Panc1 (cell line): ENCODE measurements around the gene AMMECR1L. TPM values are rescaled to one million over a fixed set of nuclear protein-coding genes. Genes with fewer than 3 reads are reported as not detected.
A peak's percentile ranks its signal among the peaks of the same experiment; 100 is the strongest.
"Not testable (repeated sequence)": the region's sequence is repeated elsewhere in the genome, so short reads cannot be mapped to it uniquely, and the experiment has no call there.

Experiments
- ATAC-seq: fragments of 200-7000 bp; cut with Tn5 transposase; 2 replicates; pipeline ENCODE4 v1.9.1; 2020; ENCODE audit warnings: mild to moderate bottlenecking, moderate library complexity
- BruUV-seq: library from RNA; stranded (reverse); fragments of 400-500 nt; replicated peaks from 2 replicates; lab custom pipeline; 2021; lab: Mats Ljungman, UMichigan
- CTCF ChIA-PET: fragments of 300-600 bp; sonication (Branson Sonifier 250); formaldehyde crosslinking; loops from one replicate; lab custom pipeline; 2022; ENCODE audit warnings: antibody characterized with exemption; lab: Charles Lee
- POLR2A ChIA-PET: fragments of 300-600 bp; sonication (Branson Sonifier 250); formaldehyde crosslinking; loops from one replicate; lab custom pipeline; 2022; ENCODE audit warnings: antibody characterized with exemption; lab: Charles Lee
- DNase-seq: peaks from one replicate; pipeline ENCODE4 v3.0.0-alpha.2; 2010; ENCODE audit warnings: low read depth, low spot score
- H3K27ac ChIP-seq: 2 replicates; pipeline ENCODE4 v1.5.1; 2011; ENCODE audit warnings: mild to moderate bottlenecking, low read length, inconsistent platforms
- H3K27me3 ChIP-seq: fragments of 200-500 bp; sonication (Bioruptor generic); 2 replicates; pipeline ENCODE4 v1.6.0; 2014; ENCODE audit warnings: low read length, inconsistent platforms; ENCODE audit not compliant: control insufficient read depth, insufficient read depth
- H3K36me3 ChIP-seq: fragments of 200-500 bp; sonication (Bioruptor generic); 2 replicates; pipeline ENCODE4 v1.5.1; 2014; ENCODE audit warnings: inconsistent platforms, mild to moderate bottlenecking, low read length, moderate library complexity; ENCODE audit not compliant: control insufficient read depth, insufficient read depth
- H3K4me1 ChIP-seq: 2 replicates; pipeline ENCODE4 v1.5.1; 2011; ENCODE audit warnings: inconsistent platforms, mild to moderate bottlenecking, low read length, moderate library complexity; ENCODE audit not compliant: control insufficient read depth, insufficient read depth
- H3K4me3 ChIP-seq, 2 experiments: 2 replicates each; pipeline ENCODE4 v1.5.1; 2011 to 2012; ENCODE audit warnings: low read depth in 2 of 2, low read length in 2 of 2, mild to moderate bottlenecking in 2 of 2, inconsistent platforms in 1 of 2, moderate library complexity in 1 of 2
- H3K9me3 ChIP-seq: fragments of 200-500 bp; sonication (Bioruptor generic); 2 replicates; pipeline ENCODE4 v1.5.1; 2014; ENCODE audit warnings: low read depth, mild to moderate bottlenecking, inconsistent platforms, low read length, moderate library complexity; ENCODE audit not compliant: control insufficient read depth, insufficient read depth
- POLR2AphosphoS5 ChIP-seq: IDR thresholded peaks from 2 replicates; pipeline ENCODE4 v1.6.1; 2012; ENCODE audit warnings: mild to moderate bottlenecking, low read depth, low read length, moderate library complexity
- REST ChIP-seq, 2 experiments: IDR thresholded peaks; 2 replicates each; pipeline ENCODE4 v1.6.1; 2011 to 2012; ENCODE audit warnings: low read depth in 2 of 2, control low read depth in 1 of 2, low read length in 1 of 2, mild to moderate bottlenecking in 1 of 2, moderate library complexity in 1 of 2; ENCODE audit not compliant: insufficient read depth in 1 of 2
- SIN3A ChIP-seq: IDR thresholded peaks from 2 replicates; pipeline ENCODE4 v1.6.1; 2012; ENCODE audit warnings: low read depth, mild to moderate bottlenecking, low read length, moderate library complexity, borderline replicate concordance; ENCODE audit not compliant: insufficient read depth
- in situ Hi-C: cut with HindIII; loops from 2 replicates; pipeline ENCODE4 v1.10.0; 2016; ENCODE audit warnings: low sequenced_read_pairs, low pct_unique_long_range_greater_than_20kb
- intact Hi-C: fragments of 100-400 bp; cut with micrococcal nuclease; formaldehyde crosslinking; loops from one replicate; pipeline ENCODE4 v1.10.0; 2022; ENCODE audit not compliant: unreplicated experiment
- total RNA-seq: library from RNA; stranded (reverse); gene quantifications from one replicate; pipeline ENCODE4 v1.2.1, GENCODE V29; 2021; ENCODE audit not compliant: unreplicated experiment
- TF ChIP-seq, protein P1 (sequence below): fragments of 450-650 bp; IDR thresholded peaks from 2 replicates; pipeline ENCODE4 v1.5.1; 2017; ENCODE audit warnings: mild to moderate bottlenecking

AMMECR1L gene
- total RNA-seq, 1 experiment from 2014 or later, result 26.5 TPM

DNA sequence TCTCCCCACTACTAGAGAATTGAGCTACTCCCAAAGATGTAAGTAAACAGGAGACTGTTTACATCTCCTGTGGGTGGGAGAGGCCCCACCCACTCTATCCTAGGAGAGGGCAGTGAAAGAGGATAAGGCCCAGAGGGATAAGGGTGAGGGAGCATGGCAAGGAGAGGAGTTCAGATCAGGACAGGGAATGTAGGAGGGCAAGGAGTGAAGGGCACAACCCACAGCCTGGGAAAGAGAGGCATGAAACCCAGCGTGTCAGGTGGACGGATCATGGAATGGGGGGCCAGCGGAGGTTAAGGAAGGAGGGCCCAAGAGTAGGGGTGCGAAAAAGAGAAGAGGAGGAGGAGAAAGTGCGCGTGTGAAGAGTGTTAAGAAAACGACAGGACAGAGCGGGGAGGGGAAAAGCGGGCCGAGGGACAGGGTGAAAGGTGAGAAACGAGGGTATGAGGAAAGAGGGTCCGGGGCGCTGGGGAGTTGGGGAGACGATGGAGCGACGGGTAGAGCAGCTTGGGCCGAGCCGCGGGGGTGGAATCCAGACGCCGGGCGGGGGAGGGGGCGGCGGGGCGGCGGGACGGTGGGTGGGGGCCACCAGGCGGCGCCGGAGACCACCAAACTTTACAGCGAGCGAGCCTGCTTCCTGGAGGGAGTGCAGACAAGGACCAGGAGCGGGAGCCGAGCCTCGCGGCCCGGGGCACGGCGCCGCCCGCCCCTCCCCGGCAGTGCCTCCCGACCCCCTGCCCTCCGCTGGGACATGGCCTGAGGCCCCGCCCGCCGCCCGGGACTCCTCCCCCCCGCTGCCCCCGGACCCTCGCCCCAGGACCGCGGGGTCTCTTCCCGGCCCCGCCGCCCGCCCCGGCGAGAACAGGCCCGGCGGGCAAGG lies 655 bp downstream of the AMMECR1L start:
- peak; percentile 54 for ATAC-seq
- intact Hi-C loops, in situ Hi-C loops, CTCF ChIA-PET, DNase-seq, POLR2A ChIA-PET, H3K9me3 ChIP-seq, BruUV-seq, H3K27me3 ChIP-seq: not testable (repeated sequence)
- peak overlapping the region; percentile 88 for H3K27ac ChIP-seq
- H3K4me3 ChIP-seq, result peak overlapping the region; percentile 71 to 79
- peaks cover 22% of the 10 kb centered on the region for H3K4me1 ChIP-seq
- H3K36me3 ChIP-seq, result peaks cover 23% of the 10 kb centered on the region

- peaks cover 22% of the 10 kb centered on the region for H3K4me1 ChIP-seq
- ChIA-PET CTCF (no interaction called here), POLR2A (interaction anchor here (0.6 kb wide), 1 partner anchor 184 kb away, joined by 9 read pairs; no protein-coding TSS in a partner anchor)
- BruUV-seq, result no TSS peak
- no peak for DNase-seq
- intact Hi-C loops, result no loop called here
- H3K27me3 ChIP-seq, result no peaks in the 10 kb centered on the region
- ATAC-seq, result no peak
- H3K36me3 ChIP-seq, result peaks cover 23% of the 10 kb centered on the region
- in situ Hi-C loops, result no loop called here
- peak overlapping the region; percentile 88 for H3K27ac ChIP-seq
- no peaks in the 10 kb centered on the region for H3K9me3 ChIP-seq
- TF ChIP-seq POLR2AphosphoS5, result no peak
- no peak for TF ChIP-seq SIN3A
- H3K4me3 ChIP-seq, result peak overlapping the region; percentile 71 to 79
Observed at GRCh38 chr2:127884436-127884835, 1.3 kb downstream of the AMMECR1L start.

DNA sequence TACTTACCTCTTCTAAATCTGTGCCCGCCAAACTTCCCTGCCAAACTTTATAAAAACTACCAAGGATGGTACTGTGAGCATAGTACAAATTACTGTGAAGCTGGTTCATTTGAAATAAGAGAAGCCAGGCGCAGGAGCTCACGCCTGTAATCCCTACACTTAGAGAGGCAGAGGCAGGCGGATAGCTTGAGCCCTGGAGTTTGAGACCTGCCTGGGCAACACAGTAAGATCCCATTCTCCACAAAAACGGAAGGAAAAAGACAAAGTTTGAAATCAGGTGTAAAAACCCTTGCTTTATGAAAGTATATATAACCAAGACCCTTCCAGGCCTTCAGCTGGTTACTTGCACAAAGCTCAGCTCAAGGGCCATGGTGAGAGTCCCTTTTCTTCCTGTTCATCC lies 5.9 kb downstream of the AMMECR1L start:
- ATAC-seq, result no peak
- in situ Hi-C loops (no loop called here), intact Hi-C loops (no loop called here)
- no peak for TF ChIP-seq SIN3A
- Histone ChIP-seq H3K4me1 (peaks cover 14% of the 10 kb centered on the region), H3K36me3 (peaks cover 23% of the 10 kb centered on the region), H3K9me3 (no peaks in the 10 kb centered on the region), H3K27ac (no peak overlapping the region), H3K4me3 (no peak overlapping the region), H3K27me3 (no peaks in the 10 kb centered on the region)
- CTCF ChIA-PET, result no interaction called here
- no TSS peak for BruUV-seq
- POLR2A ChIA-PET, result no interaction called here
- no peak for DNase-seq

DNA sequence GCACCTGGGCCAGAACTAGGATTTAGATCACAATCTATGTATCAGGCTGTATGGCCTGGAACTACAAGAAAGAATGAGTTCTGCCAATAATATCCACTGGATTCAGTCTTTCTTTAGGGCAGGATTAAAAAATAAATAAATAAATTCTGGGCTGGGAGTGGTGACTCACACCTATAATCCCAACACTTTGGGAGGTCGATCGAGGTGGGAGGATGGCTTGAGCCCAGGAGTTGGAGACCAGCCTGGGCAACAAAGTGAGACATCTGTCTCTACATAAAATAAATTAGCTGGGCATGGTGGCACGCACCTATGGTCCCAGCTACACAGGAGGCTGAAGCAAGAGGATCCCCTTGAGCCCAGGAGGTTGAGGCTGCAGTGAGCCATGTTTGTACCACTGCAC lies 8.1 kb downstream of the AMMECR1L start:
- Histone ChIP-seq H3K4me1 (no peaks in the 10 kb centered on the region), H3K4me3 (no peak overlapping the region), H3K27ac (no peak overlapping the region), H3K27me3 (no peaks in the 10 kb centered on the region), H3K36me3 (peaks cover 21% of the 10 kb centered on the region), H3K9me3 (no peaks in the 10 kb centered on the region)
- DNase-seq, result no peak
- ChIA-PET POLR2A (no interaction called here), CTCF (no interaction called here)
- in situ Hi-C loops, result no loop called here
- TF ChIP-seq REST (IDR thresholded peaks at IDR 0.05; ENCODE audit: insufficient read depth in 1 of 2, low read depth in 2 of 2, low read length in 1 of 2) (no peak), POLR2AphosphoS5 (no peak)
- TF ChIP-seq, protein P1, sequence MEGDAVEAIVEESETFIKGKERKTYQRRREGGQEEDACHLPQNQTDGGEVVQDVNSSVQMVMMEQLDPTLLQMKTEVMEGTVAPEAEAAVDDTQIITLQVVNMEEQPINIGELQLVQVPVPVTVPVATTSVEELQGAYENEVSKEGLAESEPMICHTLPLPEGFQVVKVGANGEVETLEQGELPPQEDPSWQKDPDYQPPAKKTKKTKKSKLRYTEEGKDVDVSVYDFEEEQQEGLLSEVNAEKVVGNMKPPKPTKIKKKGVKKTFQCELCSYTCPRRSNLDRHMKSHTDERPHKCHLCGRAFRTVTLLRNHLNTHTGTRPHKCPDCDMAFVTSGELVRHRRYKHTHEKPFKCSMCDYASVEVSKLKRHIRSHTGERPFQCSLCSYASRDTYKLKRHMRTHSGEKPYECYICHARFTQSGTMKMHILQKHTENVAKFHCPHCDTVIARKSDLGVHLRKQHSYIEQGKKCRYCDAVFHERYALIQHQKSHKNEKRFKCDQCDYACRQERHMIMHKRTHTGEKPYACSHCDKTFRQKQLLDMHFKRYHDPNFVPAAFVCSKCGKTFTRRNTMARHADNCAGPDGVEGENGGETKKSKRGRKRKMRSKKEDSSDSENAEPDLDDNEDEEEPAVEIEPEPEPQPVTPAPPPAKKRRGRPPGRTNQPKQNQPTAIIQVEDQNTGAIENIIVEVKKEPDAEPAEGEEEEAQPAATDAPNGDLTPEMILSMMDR, result no peak
- no TSS peak for BruUV-seq
- intact Hi-C loops, result no loop called here
- no peak for ATAC-seq
